Breast epithelium (tissue), 3 donors: ENCODE results near the gene BCAS1.

Experiments
- POLR2A ChIP-seq: fragments of 450-650 bp; IDR thresholded peaks from one replicate; pipeline ENCODE4 v1.6.1; 2016; ENCODE audit warnings: antibody characterized with exemption, mild to moderate bottlenecking, moderate library complexity
- POLR2AphosphoS5 ChIP-seq, 3 donors: sonication (generic); formaldehyde crosslinking; IDR thresholded peaks; one replicate each; pipeline ENCODE4 v1.6.1; 2017; ENCODE audit warnings: antibody characterized with exemption in 3 of 3
- TF ChIP-seq, protein P1 (sequence below), 3 donors: fragments of 450-650 bp; IDR thresholded peaks; one replicate each; pipeline ENCODE4 v1.5.1; 2016 to 2017; ENCODE audit warnings: antibody characterized with exemption in 3 of 3, mild to moderate bottlenecking in 3 of 3, moderate library complexity in 3 of 3

DNA sequence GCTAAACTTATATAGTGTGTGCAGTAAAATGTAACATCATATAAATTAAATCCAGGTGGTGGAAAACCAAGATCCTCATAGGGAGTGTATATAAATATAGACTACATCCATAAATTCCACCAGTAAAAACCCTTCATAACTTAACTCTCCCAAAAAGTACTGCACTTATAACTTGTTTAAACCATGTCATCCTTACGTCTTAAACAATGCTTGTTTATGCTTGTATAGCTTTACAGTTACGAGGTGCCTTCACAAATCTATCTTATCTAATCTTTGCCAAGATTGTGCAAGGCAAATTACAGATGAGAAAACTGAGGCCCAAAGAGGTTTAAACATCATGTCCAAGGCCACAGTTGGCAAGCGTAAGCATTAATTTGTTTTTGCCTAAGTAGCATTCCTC is 71.3 kb downstream of the BCAS1 start:
- TF ChIP-seq POLR2AphosphoS5 (IDR thresholded peaks at IDR 0.05) = no peak
- no peak for TF ChIP-seq POLR2A
- TF ChIP-seq, protein P1, sequence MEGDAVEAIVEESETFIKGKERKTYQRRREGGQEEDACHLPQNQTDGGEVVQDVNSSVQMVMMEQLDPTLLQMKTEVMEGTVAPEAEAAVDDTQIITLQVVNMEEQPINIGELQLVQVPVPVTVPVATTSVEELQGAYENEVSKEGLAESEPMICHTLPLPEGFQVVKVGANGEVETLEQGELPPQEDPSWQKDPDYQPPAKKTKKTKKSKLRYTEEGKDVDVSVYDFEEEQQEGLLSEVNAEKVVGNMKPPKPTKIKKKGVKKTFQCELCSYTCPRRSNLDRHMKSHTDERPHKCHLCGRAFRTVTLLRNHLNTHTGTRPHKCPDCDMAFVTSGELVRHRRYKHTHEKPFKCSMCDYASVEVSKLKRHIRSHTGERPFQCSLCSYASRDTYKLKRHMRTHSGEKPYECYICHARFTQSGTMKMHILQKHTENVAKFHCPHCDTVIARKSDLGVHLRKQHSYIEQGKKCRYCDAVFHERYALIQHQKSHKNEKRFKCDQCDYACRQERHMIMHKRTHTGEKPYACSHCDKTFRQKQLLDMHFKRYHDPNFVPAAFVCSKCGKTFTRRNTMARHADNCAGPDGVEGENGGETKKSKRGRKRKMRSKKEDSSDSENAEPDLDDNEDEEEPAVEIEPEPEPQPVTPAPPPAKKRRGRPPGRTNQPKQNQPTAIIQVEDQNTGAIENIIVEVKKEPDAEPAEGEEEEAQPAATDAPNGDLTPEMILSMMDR (IDR thresholded peaks at IDR 0.05) = no peak
